RPMI7951 (cell line): ENCODE measurements around the gene TMEM80. TPM values are rescaled to one million over a fixed set of nuclear protein-coding genes. Genes with fewer than 3 reads are reported as not detected.

ENCODE experiments used
- DNase-seq: peaks from one replicate; pipeline ENCODE4 v3.0.0-alpha.2; 2012; ENCODE audit warnings: low read depth
- total RNA-seq: library from RNA; depleted of rRNA; stranded (reverse); fragments of >200 nt; shearing (Covaris generic); gene quantifications from 2 replicates; pipeline ENCODE4 v1.2.3, GENCODE V29; 2014

Gene TMEM80
- total RNA-seq, 1 experiment from 2014 or later: 15.6 TPM

DNA sequence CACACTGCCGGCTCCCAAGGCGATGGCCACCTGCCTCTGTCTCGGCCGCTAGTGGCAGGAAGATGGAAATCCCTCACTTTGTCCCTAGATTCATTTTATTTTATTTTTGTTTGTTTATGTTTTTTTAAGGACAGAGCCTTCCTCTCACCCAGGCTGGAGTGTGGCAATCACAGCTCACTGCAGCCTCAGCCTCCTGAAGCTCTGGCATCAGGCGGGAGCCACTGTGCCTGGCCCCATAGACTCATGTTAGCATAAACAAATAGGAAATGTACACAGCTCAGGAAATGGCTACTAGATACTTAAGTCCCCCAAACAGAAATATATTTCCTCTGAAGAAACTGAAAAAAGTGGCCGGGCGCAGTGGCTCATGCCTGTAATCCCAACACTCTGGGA lies 3.5 kb downstream of the TMEM80 start:
- DNase-seq: no peak

DNA sequence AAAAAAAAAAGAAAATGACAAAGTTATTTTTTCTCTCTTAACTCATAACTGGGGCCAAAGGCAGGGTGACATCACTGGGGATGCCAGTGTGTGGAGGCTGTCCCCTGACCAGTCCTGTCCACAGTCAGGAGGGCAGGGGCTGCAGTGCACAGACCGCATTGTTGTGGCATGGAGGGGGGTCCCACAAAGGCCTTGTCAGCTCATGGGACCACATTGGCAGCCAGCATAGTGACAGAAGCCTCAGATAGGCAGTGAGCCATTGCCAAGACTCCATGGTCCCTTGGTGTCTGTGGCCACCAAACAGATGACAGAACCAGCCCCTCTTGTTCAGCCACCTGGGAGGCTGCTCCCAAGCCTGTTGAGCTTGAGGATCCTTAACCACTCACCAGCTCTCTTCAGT lies 4.1 kb downstream of the TMEM80 start:
- DNase-seq: no peak

DNA sequence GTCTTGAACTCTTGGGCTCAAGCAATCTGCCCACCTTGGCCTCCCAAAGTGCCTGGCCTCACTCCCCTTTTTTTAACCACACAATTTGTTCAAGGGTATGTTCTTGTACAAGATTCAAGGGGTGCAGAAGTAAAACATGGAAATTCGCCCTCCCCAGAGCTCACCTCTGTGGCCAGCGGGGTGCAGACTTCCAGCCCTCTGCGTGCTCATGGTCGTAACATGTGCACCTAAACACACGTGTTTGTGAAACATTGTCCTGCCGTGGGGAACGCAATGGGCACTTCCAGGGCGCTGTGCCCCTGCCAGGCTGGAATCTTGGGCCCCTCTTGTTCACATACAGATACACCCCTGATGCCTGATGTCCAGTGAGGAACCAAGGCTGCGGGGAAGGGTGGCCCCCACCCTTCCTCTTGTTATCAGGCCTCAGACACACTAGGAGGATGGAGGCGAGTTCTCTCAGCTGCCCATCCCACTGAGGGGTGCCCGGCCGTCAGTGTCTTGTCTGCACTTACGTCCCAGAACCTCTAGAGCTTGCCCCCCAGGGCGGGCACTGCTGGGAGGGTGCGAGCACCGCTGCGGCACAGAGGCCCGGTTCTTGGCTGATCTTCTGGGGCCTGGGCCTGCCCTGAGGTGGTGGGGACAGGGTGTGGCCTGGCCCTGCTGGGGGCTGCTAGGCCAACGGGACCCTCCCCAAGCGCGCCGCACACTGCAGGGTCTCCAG lies 6.3 kb downstream of the TMEM80 start:
- no peak for DNase-seq

DNA sequence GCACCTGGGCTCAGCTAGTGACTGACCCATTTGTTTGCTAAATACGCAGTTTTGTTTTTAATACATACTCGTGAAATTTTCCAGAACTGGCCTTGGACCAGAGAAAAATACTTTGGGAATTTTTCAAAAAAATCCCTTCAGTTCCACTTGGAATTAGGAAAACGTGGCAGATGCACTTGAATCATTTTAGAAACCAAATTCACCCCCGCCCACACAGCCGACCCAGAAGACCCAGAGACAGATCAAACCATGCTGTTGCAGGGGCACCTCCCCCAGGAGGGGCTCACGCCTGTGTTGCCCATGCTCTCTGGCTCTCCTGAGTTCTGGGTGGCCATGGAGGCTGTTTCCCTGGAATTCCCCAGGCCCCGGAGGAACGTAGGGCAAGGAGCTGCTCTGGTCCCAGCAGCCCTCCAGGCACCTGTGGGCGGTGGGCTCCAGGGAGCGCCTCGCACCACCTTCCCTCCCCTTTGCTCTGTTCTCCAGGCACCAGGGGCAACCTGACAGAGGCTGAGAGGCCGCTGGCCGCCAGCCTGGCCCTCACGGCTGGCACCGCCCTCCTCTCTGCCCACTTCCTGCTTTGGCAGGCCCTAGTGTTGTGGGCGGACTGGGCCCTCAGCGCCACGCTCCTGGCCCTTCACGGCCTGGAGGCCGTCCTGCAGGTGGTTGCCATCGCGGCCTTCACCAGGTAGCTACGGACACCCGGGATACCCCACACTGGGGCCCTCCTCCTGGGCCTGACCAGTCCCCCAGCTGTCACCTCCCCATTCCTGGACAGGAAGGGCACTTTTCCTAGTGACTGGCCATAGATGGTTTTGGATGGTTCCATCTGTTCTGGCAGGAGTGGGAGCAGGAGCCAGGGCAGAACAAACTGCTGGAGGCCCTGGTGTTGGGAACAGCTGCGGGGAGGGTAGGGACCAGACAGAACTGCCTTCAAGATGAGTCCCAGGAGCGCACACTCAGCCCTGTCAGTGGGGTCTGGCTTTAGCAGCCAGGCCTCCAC lies 7.1 kb downstream of the TMEM80 start:
- no peak for DNase-seq

DNA sequence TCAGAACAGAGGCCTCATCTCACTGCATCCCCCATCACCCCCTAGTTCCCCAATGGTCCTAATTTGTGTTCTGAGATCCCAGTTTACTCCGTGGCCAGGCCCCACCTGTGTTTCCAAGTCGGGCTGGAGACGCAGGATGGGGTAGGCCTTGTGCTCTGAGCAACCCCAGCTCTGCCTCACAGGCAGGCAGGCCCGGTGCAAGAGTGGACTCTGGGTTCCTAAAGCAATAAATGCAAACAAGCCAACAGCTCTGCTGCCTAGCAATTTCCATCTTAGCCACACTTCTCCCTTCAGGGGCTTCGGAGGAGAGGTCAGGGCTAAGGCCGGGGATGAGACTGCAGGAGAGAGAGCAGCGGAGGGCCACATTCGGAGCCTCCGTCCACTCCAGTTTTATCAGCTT lies 7.9 kb downstream of the TMEM80 start:
- DNase-seq: no peak

DNA sequence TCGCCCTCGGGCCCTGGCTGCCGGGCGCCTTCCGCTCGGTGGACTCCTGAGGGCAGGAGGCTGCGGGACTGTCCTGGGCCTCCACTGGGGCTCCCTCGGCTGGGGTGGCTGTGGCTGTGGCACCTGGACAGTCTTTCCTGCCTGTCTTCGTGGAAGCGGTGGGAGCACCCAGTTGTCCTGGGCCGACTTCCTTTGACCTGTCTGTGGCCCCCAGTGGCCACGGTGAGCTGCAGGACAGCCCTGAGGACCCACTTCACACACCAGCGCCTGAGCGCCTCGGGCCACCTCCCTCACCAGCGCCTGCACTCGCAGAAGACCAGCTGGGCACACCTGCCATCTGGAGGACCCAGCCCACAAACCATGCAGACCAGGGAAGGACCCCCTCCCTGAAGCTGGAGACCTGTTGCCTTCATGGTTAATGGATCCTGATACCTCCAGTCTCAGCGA lies 8.6 kb downstream of the TMEM80 start:
- no peak for DNase-seq

DNA sequence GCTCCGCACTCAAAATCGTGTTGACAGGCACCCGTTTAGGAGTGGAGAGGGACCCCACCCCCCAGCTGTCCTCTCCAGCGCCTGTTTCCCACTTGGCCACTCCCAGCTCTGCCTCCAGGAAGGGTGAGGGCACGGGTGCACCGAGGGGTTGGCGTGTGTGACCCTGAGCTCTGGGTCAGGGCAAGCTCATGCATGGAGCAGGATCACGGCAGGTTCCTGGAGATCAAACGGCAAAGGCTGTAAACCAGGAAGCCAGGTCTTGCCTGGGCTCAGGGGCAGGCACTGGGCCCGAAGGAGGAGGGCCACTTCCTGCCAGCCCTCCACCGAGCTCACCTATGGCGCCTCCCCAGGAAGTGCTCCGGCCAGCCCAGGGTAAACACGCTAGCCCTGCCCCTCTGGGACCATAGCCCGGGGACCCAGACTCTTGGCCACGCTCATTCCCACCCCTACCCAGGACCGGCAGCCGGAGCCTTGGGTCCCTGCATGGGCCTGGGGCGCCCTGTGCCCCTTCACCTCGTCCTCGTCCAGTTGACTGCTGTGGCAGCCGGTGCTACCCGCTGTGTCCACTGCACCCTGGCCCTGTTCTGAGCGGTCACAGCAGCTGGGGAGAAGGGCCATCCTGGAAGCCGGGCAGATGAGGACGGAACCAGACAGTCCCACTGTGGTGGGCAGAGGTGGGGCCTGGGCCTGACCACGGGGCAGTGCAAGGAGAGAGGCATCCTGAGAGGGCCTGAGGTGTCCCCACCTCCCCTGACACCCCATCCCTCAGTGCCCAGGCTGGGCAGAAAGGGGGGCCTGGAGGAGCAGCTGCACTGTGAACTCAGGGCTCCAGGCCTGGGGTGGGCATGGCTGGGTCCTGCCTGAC lies 9.4 kb downstream of the TMEM80 start:
- no peak for DNase-seq

DNA sequence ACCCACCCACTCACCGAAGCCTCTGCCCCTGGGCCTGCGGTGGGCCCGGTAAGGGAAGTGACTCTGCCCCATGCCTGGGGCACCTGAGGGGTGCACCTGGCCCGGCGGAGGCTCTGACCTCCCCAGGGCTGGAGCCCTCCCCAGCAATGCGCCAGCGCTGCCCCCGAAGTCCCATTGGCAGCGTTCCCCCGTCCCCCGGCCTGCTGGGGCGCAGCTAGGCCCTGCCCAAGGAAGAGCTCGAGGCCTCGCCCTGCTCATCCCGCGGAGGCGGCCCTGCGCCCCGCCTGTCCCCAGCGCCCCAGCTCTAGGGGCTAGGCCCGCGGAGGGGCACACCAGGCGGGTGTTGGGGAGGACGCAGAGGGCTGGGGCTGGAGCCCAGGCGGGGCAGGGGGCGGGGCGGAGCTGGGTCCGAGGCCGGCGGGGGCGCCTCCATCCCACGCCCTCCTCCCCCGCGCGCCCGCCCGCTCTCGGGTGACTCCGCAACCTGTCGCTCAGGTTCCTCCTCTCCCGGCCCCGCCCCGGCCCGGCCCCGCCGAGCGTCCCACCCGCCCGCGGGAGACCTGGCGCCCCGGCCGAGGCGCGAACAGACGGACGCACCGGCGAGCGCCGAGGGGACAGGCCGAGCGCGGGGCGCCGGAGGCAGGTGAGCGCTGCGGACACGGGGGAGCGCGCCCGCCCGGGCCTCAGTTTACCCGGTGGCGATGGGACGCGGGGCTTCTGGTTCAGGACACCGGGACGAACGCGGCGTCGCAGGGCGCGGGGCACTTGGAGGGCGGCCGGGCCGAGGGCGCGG lies 10.2 kb downstream of the TMEM80 start, which contains the start of gene EPS8L2:
Gene EPS8L2, plus strand, starts transcription at position 586 of the 793 bp plus-strand sequence. CDS start 3,177 bp downstream, outside the sequence.
- DNase-seq: no peak

DNA sequence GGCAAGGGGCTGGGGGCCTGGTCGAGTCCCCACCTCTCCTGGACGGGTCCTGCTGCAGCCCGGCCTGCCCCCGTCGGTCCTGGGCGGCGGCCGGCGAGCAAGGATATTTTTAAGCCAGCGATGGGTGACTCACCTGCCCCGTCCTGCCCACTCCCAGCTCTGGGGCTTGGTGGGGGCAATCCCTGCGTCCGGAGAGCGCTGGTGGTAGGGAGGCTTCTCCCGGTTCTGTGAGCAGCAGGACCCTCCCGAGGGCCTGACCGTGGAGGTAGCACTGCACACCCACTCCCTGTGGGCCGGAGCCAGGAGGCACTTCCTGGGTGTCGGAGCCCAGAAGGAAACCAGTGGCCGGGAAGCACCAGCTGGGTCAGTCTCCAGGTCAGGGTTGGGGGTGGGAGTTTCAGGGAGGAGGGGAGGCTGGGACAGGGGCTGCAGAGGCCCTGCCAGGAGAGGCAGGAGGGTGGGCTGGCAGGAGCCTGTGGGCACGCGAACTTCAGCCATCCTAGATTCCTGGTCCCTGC lies 10.9 kb downstream of the TMEM80 start:
- DNase-seq: peak; percentile 52

DNA sequence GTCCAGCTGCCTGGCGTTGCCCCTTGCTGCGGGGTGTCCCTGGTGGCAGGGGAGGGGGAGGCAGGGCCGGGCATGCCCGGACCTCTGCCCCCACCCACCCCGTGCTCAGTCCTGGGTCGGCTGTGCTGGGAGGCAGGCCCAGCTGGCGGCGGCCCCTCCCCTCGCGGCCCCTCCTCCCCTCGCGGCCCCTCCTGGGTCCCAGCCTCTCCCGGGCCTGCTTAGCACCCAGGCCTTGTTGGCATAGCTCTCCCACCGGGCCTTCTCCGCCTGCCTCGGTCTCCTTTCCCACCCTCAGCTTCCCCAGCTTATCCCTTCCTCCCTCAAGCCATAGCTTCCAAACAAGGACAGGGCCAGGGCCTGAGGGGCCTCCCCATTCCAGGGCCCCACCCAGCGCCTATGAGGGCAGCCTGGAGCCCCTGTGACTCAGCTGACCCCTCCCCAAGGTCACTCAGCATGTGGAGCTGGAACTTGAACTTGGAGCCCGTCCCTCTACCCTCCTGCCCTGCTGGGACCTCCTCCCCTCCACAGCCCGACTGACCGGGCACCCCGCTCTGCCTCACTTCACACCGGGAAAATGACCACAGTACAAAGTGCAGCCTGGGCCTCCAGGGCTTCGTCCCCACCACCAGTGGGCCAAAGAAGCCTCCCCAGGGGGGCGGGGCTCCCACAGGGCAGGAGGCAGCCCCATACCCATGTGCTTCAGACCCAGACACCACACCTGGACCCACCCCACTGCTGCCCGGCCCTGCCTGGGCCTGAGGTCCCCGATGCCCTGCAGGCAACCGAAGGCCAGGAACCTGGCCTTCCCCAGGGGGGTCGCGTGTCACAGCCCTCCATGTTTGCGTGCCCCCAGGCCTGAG lies 11.6 kb downstream of the TMEM80 start:
- peak; percentile 54 for DNase-seq

DNA sequence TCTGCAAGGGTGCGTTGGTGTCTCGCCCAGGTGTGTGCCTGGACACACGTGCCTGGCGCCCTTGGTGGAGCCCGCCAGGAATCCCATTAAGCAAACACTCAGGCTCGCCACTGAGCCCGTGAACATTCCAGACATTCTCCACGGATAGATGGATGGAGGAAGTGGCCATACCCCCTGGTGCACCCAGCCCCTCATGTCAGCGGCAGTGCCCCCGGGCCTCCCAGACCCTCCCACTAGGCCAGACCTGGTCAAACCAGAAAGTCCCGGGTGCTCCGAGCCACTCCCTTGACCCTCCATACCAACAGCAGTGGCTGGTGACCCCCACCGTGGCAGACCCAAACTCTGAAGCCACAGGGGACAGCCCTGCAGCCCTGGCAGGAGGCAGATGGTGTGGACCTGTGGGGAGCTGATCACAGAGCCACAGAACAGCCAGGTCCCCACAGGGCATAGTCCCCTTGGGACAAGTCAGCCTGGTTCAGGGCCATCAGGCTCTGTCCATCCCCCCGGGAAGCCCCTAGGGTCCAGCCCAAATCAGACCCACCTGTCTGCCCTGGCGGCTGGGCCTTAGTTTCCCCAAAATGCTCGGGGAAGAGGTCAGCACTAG lies 12.3 kb downstream of the TMEM80 start:
- no peak for DNase-seq

DNA sequence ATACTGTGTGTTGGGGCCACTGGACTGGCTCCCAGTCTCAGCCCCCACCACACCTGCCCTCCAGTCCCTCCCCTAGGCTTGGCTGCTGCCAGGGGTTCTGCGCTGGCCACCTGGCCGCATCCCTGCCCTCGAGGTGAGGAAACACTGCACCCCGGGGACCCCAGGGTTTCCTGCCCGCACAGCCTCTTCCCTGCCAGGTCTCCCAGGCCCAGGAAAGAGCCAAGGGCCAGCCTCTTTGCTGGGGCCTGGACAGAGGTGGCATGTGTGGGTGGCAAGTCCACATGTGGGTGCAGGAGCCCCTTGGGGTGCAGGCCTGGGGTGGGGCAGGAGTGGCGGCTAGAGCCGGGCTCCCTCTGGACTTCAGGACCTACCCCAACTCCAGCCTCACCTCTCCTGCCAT lies 12.9 kb downstream of the TMEM80 start:
- DNase-seq: no peak

DNA sequence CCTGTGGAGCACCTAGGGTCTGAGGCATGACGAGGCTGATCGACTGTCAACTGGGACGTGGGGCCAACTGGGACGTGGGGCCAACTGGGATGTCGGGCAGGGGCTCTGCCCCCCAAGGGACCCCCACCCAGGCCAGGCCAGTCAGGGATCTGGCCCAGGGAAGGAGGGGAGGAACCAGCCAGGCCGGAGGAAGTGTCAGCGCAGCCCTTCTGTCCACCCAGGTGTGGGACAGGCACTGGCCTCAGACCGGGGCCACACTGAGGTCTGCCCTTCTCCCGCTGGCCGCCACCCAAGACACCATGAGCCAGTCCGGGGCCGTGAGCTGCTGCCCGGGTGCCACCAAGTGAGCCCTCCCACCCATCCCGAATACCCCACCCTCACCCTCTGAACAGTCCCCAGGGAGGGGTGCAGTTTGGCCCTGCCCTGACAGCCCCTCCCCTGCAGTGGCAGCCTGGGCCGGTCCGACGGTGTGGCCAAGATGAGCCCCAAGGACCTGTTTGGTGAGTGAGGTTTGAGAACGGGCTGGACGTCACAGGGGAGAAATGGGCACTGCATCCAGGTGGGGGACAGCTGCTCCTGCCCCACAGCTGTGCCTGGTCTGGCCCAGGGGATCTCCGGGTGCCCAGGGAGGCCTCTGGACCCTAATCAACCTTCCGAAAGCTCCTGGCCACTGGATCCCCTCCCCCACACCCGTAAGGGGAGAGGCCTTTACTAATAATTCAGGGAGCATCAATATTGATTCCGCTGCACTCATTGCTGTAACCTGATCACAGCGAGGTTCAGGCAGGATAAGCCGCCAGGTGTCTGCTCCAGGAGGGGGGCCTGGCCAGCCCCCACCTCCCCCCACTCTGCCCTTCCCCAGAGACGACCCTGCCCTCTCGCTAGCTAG lies 13.7 kb downstream of the TMEM80 start:
- DNase-seq: no peak

DNA sequence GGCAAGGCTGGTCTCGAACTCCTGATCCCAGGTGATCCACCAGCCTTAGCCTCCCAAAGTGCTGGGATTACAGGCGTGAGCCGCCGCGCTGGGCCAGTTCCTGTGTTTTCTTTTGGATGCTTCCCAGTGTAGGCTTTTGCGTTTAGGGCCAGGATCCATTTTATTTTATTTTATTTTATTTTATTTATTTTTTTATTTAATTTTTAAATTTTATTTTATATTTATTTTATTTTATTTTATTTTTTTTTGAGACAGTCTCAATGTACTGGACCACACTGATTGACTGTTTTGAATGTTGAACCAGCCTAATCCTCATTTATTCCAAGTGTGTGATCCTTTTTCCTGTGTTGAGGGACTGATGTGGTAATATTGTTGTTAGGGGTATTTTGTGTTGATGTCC lies 18.8 kb downstream of the TMEM80 start:
- no peak for DNase-seq

DNA sequence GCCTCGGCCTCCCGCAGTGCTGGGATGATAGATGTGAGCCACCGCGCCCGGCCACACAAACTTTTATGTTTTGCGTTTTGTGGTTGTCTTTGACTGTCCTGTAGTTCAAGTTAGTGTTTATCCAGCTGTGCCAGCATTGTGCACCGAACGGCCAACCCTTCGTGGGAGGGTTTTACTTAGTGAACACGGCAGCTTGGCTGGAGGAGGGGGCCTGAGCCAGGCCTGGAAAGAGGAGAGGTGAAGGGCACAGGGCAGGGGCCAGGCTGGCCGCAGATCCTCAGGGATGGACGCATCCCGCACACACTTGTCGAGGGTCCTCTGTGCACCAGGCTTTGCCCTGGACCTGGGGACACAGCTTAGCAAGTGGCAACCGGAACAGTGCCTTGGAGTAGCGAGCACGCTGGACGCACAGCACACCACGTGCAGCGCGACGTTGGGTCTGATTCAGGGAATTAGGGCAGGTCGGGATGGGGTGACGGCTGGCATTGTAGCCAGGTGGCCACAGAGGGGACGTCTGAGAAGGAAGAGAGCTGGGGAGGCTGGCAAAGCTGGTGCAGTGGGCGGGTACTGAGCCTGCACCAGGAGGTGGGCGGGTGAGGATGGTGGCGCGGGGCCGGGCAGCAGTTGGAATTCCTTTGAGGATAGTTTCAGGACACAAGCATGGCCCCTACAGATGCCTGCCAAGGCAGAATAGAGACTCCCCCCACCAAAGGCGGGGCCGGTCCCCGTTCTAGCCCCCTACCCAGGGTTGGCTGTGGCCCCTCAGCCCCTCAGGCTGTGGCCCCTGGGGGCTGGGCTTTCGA lies 23.8 kb downstream of the TMEM80 start:
- DNase-seq: no peak

DNA sequence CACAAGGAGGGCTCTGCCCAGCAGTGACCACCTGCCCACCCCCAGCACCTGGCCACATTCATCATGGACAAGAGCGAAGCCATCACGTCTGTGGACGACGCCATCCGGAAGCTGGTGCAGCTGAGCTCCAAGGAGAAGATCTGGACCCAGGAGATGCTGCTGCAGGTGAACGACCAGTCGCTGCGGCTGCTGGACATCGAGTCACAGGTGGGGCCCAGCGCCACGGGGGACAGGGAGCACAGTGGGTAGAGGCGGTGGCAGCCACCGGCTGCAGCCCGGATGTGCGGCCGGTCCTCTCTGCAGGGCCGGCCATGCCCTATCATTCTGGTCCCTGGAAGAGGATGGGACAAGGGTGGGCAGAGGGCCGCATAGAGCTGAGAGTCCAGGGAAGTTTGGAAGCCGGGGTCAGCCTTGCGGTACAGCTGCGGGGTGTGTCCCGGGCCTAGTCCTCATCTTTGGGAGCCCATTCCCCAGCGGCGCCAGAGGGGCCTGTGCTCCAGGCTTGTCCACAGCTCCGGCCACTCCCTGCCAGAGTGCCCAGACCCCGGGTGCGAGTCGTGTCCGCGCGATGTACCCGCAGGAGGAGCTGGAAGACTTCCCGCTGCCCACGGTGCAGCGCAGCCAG lies 24.5 kb downstream of the TMEM80 start:
- DNase-seq: no peak
